Posterior vena cava (tissue), 2 donors: ENCODE data around the gene SLC46A1. TPM values are rescaled to one million over a fixed set of nuclear protein-coding genes. Genes with fewer than 3 reads are reported as not detected.

Experiments used
- DNase-seq: peaks from one replicate; pipeline ENCODE4 v3.0.0-alpha.2; 2020; ENCODE audit warnings: low spot score
- intact Hi-C, 2 donors: fragments of 100-400 bp; cut with DNase I; formaldehyde crosslinking; loops; one replicate each; pipeline versions ENCODE4 v1.14.1 to v1.14.2; 2022 to 2023
- microRNA-seq, 2 donors: library from miRNA; unstranded; fragments of <30 nt; microRNA quantifications; one replicate each; pipeline ENCODE4 v1.2.0, GENCODE V29; 2020 to 2021; ENCODE audit warnings: borderline microRNAs expressed in 2 of 2
- total RNA-seq, 2 donors: library from RNA; stranded (reverse); fragmentation: NEBNext Ultra II Directional; extraction: Animal tissue kit (Norgen Biotek cat#: 25700); gene quantifications; one replicate each; pipeline ENCODE4 v1.2.1, GENCODE V29; 2021
- donor health status: DM: yes; HTN: yes; CAD: no.
- donor health status: DM: yes; HTN: yes; CAD: no.

Gene SLC46A1
- total RNA-seq, 2 donors from 2014 or later, result 6.0 to 10.6 TPM

GRCh38 chr17:28365487-28365886, 40.5 kb downstream of the SLC46A1 start:
- peak; percentile 28 for DNase-seq
- intact Hi-C loops, result loop anchor here in 1 of 2 donors (2.0 kb wide), 1 partner anchor 13 kb away; no protein-coding TSS in a partner anchor

DNA sequence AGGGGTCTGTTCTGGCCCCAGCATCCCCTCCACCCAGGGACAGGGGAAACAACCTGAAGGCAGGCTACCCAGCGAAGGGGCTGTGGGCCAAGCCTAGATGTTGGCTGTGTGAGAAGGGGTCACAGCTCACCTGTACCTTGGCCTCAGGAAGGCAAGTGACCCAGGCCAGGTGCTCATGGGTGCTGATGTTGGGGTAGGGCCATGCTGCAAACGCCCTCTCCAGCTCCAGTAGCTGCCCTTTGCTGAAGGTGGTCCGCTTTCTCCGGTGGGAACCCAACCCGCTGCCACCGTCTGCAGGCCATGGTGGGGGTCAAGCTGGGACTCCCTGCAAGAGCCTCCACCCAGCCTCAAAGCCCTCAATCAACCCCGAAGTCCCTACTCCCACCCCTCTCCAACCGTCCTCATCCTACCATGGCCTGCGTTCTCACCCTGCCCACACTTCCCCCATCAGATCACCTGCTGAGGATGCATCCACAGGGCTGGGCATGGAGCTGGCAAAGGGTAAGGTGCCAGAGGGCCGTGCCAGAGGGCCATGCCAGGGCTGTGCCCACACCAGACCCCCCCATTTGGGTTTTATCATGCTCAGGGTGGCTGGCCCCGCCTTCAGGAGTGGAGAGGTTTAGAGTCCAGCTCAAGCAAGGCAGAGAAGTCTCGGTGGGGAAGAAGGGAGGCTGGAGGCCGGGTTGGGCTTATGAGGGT, 41.2 kb downstream of the SLC46A1 start, which contains the start of gene SEBOX:
Gene SEBOX, minus strand, starts transcription at position 535 of the 699 bp plus-strand sequence. Its CDS starts 48 bp downstream, at position 487.
- intact Hi-C loops, result loop anchor here in 1 of 2 donors (2.0 kb wide), 1 partner anchor 14 kb away; no protein-coding TSS in a partner anchor
- DNase-seq, result peak; percentile 78

DNA sequence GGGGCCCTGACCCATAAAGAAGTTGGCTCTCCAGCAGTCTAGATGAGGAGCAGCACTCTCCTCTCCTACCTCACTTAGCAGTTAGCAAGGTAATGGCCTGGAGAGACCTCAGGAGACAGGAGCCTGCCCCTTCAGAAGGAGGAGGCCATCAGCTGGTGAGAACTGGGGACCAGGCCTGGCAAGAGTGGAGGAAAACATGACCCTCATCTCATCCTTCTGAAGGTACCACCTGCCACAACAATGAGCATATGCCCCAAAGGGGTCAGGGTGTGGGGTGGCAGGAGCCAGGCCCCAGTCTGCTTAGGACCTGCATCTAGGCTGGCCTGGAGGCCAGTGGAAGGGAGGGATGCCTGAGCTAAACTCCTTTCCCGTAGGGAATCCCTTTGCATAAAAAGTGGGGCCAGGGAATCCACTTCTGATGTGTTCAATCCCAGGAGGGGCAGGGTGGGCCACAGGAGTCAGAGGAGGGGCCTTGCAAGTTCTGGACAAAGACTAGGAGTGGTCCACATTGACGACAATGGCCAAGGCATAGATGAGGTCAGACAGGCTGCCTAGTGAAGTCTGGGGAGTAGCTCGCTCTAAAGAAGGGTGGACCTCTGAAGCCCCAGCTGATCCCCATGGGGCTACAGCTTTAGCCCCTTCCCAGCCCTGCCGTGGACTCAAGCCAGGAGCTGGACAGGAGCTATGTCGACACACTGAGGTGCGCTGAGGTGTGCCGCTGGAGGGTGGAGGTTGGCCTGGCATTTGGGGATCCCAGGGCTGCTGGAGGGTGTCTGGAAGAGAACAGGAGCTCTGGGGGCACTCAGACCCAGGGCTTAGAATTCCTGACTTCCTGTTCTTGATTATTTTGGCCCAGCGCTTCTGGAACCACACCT, 42.0 kb downstream of the SLC46A1 start:
- DNase-seq, result peak; percentile 20
- intact Hi-C loops, result loop anchor here in 1 of 2 donors (2.0 kb wide), 1 partner anchor 15 kb away; no protein-coding TSS in a partner anchor

- intact Hi-C loops, result no loop called here
- no peak for DNase-seq
Observed at GRCh38 chr17:28363186-28363585, 42.8 kb downstream of the SLC46A1 start.

DNA sequence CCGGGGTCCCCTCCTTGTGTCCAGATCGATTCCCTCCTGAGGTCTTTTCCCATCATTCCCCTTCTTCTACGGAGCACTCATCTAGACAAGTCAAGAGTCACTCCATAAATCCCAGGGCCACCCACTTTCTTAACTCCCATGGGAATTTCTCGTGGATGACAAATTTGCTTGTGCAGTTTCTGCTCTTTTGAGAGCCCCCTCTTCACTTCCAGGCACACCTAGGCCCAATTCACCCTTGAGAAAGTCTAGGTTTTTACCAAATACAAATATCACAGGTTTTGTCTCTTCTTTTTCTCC, 48.2 kb downstream of the SLC46A1 start:
- intact Hi-C loops, result no loop called here
- no peak for DNase-seq

DNA sequence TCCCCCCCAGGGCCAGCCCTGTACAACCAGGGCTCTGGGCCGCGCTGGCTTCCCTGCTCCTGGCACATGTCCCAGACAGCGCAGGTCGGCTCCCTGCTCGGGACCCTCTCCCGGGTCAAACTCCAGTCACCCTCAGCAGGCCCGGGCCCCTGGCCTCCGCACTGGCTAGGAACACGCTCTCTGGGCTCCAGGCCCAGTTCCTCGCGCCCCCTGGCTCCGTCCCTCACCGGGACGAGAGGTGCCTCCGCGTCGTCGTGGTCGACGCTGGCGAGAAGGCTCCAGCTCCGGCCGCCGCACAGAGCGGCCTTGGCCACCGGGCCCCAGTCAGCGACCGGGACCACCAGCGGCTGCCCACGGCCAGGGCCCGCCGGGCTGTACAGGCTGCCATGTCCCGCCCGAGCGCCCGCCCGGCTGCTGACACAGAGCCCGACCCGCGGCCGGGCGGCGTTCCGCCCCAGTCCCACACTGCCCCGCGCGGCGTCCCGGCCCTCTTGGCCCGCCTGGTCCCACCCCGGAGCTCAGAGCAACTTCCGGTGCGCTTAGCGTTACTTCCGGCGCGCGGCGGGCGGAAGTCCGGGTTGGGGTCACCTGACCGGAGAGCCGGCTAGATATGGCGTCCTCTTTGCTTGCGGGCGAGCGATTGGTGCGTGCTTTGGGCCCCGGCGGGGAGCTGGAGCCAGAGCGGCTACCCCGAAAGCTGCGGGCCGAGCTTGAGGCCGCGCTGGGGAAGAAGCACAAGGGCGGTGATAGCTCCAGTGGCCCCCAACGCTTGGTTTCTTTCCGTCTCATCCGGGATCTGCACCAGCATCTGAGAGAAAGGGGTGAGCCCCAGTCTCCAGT, 48.7 kb downstream of the SLC46A1 start, which contains the start of gene POLDIP2:
Gene POLDIP2, minus strand, starts transcription at position 467 of the 840 bp plus-strand sequence. Its CDS starts 79 bp downstream, at position 388.
- intact Hi-C loops, result no loop called here
- peak; percentile 99 for DNase-seq

DNA sequence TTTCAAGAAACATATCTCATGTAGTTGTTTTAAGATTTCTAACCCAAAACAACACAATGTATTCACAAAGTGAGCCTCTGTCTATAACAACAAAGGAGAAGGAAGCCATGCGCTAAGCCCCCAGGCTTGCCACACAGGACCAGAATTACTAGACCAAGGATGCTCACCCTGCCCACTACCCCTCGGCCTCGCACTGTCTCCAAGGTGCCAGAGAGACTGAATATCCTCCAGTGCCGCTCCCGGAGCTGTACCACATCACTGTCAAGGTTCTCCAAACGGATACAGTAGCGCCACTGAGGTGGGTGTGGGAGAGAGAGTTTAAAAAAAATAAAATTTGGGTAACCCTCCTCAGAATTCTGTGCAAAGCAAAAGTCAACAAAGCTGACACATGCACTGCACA, 55.7 kb downstream of the SLC46A1 start:
- intact Hi-C loops, result no loop called here
- DNase-seq, result peak; percentile 68

- DNase-seq, result peak; percentile 25
- intact Hi-C loops, result no loop called here
Observed at GRCh38 chr17:28348979-28349378, 57.0 kb downstream of the SLC46A1 start.

GRCh38 chr17:28347261-28347891, 58.6 kb downstream of the SLC46A1 start:
- peak; percentile 45 for DNase-seq

GRCh38 chr17:28346746-28347246, 59.2 kb downstream of the SLC46A1 start:
- peak; percentile 79 for DNase-seq
- intact Hi-C loops, result no loop called here

More at GRCh38 chr17:28347261-28347891, 58.6 kb downstream of the SLC46A1 start:
- intact Hi-C loops, result no loop called here

DNA sequence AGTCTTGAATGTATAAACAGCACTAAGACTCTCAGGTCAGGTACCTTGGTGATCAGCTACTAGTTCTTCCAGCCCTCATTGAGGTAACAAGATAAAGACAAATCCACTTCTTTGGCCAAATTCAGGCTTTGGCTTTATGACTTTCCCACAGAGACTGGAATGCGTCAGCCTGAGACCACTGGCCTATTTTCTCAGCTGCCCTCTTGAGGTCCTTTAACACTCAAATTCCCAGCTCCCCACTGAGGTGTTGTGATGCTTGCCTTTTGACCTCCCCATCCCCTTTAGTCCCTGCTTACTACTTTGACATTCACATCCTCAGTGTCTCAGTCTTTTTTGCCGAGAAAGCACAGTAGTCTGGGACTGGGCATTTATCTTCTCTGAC, 59.8 kb downstream of the SLC46A1 start:
- intact Hi-C loops, result no loop called here
- no peak for DNase-seq

DNA sequence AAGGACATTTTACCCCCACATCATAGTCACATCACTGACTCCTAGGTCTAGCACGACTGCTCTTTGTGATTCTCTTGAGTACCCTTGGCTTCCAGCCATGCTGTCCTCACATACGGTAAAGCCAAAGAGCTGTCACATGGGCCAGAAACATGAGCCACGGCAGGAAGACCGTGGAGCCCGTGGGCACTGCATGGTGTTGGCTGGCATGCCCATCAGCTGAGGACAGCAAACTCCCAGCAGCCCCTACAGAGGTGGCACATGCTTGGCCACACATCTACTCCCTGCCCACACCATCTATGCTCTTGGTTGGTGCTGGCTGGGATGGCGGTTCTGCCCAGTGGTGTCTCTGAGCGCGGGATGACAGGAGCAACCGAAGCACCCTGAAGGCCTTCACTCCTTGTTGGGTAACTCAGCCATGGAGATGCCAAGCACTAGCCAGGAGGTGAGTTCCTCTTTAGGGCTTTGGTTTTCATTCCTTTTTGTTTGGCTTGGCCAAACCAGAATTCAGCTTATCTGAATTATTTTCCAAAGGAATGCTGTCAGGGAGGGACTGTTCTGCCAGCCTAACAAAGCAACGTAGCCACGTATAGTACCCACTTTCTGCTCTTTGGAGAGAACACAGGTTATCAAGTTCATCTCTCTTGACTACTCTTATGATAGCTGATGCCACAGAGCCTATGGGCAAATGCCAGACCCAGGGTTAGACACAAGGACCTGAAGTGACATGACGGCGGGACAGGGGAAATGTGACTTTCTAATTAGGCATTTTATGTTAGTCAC, 60.4 kb downstream of the SLC46A1 start:
- peak; percentile 70 for DNase-seq
- intact Hi-C loops, result no loop called here

Small RNA genes within 50 kb of the gene (microRNA-seq; reads per million reads assigned to microRNA genes)
- 0.78 to 0.97 reads per million in 2 donors for gene MIR4723

Other genes with a start within 250 kb of the SLC46A1 start
- gene TMEM97, start 87.0 kb downstream of the SLC46A1 start, total RNA-seq, result 1 to 10 TPM; 2.7 to 4.3 TPM
- gene IFT20, start 70.7 kb downstream of the SLC46A1 start, total RNA-seq, result 10 to 100 TPM; 28.3 to 34.9 TPM
- gene TNFAIP1, start 70.5 kb downstream of the SLC46A1 start, total RNA-seq, result 10 to 100 TPM; 39.7 to 45.9 TPM
- 10 to 100 TPM; 53.5 to 54.4 TPM for gene POLDIP2, start 48.7 kb downstream of the SLC46A1 start, total RNA-seq
- gene SEBOX, start 41.0 kb downstream of the SLC46A1 start, total RNA-seq, result not detected
- gene VTN, start 35.9 kb downstream of the SLC46A1 start, total RNA-seq, result 1 to 10 TPM; 1.8 to 5.4 TPM
- gene SARM1, start 34.5 kb downstream of the SLC46A1 start, total RNA-seq, result 10 to 100 TPM; 15.0 to 16.1 TPM
- gene SLC13A2, start 67.4 kb upstream of the SLC46A1 start, total RNA-seq, result under 1 TPM in 1 of 2 donors, not detected in 1; 0.14 TPM
- gene FOXN1, start 100.1 kb upstream of the SLC46A1 start, total RNA-seq, result not detected
- 10 to 100 TPM; 12.9 to 15.6 TPM for gene UNC119, start 146.4 kb upstream of the SLC46A1 start, total RNA-seq
- 10 to 100 TPM; 27.6 to 33.8 TPM for gene PIGS, start 165.3 kb upstream of the SLC46A1 start, total RNA-seq
- gene ALDOC, start 170.7 kb upstream of the SLC46A1 start, total RNA-seq, result 1 to 10 TPM; 6.9 to 8.4 TPM
- gene SPAG5, start 192.8 kb upstream of the SLC46A1 start, total RNA-seq, result 1 to 10 TPM; 1.8 to 1.9 TPM
- 10 to 100 TPM in 1 of 2 donors, 1 to 10 TPM in 1; 4.7 to 10.1 TPM for gene RSKR, start 208.0 kb upstream of the SLC46A1 start, total RNA-seq
- 100 to 1,000 TPM; 105 to 120 TPM for gene BLTP2, start 238.9 kb upstream of the SLC46A1 start, total RNA-seq